RWPE1 (cell line): ENCODE results near the gene GZMB.
"Not testable (repeated sequence)": the region's sequence is repeated elsewhere in the genome, so short reads cannot be mapped to it uniquely, and the experiment has no call there.

Experiments
- CTCF ChIA-PET: fragments of 350-600 bp; sonication (Branson Sonifier 250); formaldehyde crosslinking; extraction: SDS; loops from one replicate; lab custom pipeline; 2021; lab: Yijun Ruan, JAX
- POLR2A ChIA-PET: fragments of 400-600 bp; formaldehyde crosslinking; extraction: SDS; loops from one replicate; lab custom pipeline; 2020; ENCODE audit warnings: antibody characterized with exemption; ENCODE audit not compliant: low non-redundant PET; lab: Yijun Ruan, JAX
- DNase-seq: peaks from one replicate; pipeline ENCODE4 v3.0.0; 2012; ENCODE audit warnings: low spot score
- H3K27ac ChIP-seq: fragments of 450-650 bp; 2 replicates; pipeline ENCODE4 v1.5.1; 2017
- CTCF ChIP-seq: fragments of 450-650 bp; conservative IDR thresholded peaks from 2 replicates; pipeline ENCODE4 v1.5.1; 2017; ENCODE audit warnings: low read depth, mild to moderate bottlenecking

Gene GZMB

GRCh38 chr14:24606297-24606696, 27.7 kb downstream of the GZMB start:
- ChIA-PET CTCF (no interaction called here), POLR2A (no interaction called here)
- no peak overlapping the region for H3K27ac ChIP-seq
- no peak for DNase-seq
- TF ChIP-seq CTCF: no peak

- TF ChIP-seq CTCF: peak; percentile 63
- CTCF ChIA-PET: interaction anchor here (0.6 to 1.0 kb wide), 2 partner anchors 31 to 122 kb away, joined by 3 to 4 read pairs; no protein-coding TSS in a partner anchor
- no peak overlapping the region for H3K27ac ChIP-seq
- peak; percentile 42 for DNase-seq
- POLR2A ChIA-PET: no interaction called here
Observed at GRCh38 chr14:24605435-24606190, 28.4 kb downstream of the GZMB start.

GRCh38 chr14:24597403-24597802, 36.6 kb downstream of the GZMB start:
- ChIA-PET POLR2A (no interaction called here), CTCF (no interaction called here)
- TF ChIP-seq CTCF: no peak
- H3K27ac ChIP-seq: no peak overlapping the region
- no peak for DNase-seq

- ChIA-PET POLR2A (no interaction called here), CTCF (no interaction called here)
- H3K27ac ChIP-seq: no peak overlapping the region
- no peak for DNase-seq
- TF ChIP-seq CTCF: no peak
Observed at GRCh38 chr14:24595073-24595808, 38.7 kb downstream of the GZMB start.

GRCh38 chr14:24591004-24591403, 43.0 kb downstream of the GZMB start:
- H3K27ac ChIP-seq, DNase-seq, CTCF ChIA-PET: not testable (repeated sequence)
- POLR2A ChIA-PET: interaction anchor here (0.6 kb wide), 1 partner anchor 8 kb away, joined by 3 read pairs; no protein-coding TSS in a partner anchor

- POLR2A ChIA-PET, CTCF ChIA-PET, DNase-seq, H3K27ac ChIP-seq: not testable (repeated sequence)
Observed at GRCh38 chr14:24584402-24584801, 49.6 kb downstream of the GZMB start.
